ENCODE results near the gene HACD3. TPM values are rescaled to one million over a fixed set of nuclear protein-coding genes. Genes with fewer than 3 reads are reported as not detected.

The HACD3 gene
- total and polyA plus RNA-seq, 2 donors (not counting 1 experiment from before 2014, with no cell fraction given): 80.7 to 95.6 TPM

- DNase-seq (ENCODE audit: low read depth in 2 of 2): no peak
- Histone ChIP-seq H3K9ac (ENCODE audit: insufficient read depth, low read length) (no peak overlapping the region), H3K36me3 (ENCODE audit: control insufficient read depth, insufficient read depth, low read length) (no peaks in the 10 kb centered on the region), H3K4me1 (ENCODE audit: control insufficient read depth, extremely low read depth, insufficient read depth, low read length) (peaks cover 2% of the 10 kb centered on the region), H3K9me3 (ENCODE audit: control insufficient read depth, insufficient read depth, low read depth, low read length) (no peaks in the 10 kb centered on the region), H3K27me3 (ENCODE audit: control insufficient read depth, insufficient read depth, low read length) (no peaks in the 10 kb centered on the region), H3K79me2 (ENCODE audit: control insufficient read depth, insufficient read depth, low read length) (peaks cover 11% of the 10 kb centered on the region), H4K20me1 (ENCODE audit: control insufficient read depth, extremely low read depth, insufficient read depth, low read length) (no peaks in the 10 kb centered on the region), H3K4me3 (replicated peaks in 1 of 4; ENCODE audit: control extremely low read depth in 1 of 4, insufficient read depth in 1 of 4, low read depth in 3 of 4, low read length in 4 of 4) (no peak overlapping the region), H3K4me2 (ENCODE audit: extremely low read depth, insufficient read depth, low read length) (no peak overlapping the region), H2AFZ (ENCODE audit: low read length) (peak overlapping the region; percentile 23), H3K27ac (ENCODE audit: insufficient read depth, low read length) (no peak overlapping the region)
- TF ChIP-seq EZH2 (IDR thresholded peaks at IDR 0.05; ENCODE audit: low read length, missing control alignments) (no peak), CTCF (conservative IDR thresholded peaks at IDR 0.05 in 1 of 2, IDR thresholded peaks at IDR 0.05 in 1 of 2; ENCODE audit: low read depth in 1 of 2, low read length in 2 of 2) (no peak)
Measured at GRCh38 chr15:65521350-65521749, 8.9 kb upstream of the HACD3 start.

GRCh38 chr15:65524226-65524625 lies 6.0 kb upstream of the HACD3 start:
- H3K4me3 ChIP-seq (replicated peaks in 1 of 4; ENCODE audit: control extremely low read depth in 1 of 4, insufficient read depth in 1 of 4, low read depth in 3 of 4, low read length in 4 of 4): no peak overlapping the region
- H2AFZ ChIP-seq (ENCODE audit: low read length): no peak overlapping the region
- no peaks in the 10 kb centered on the region for H3K79me2 ChIP-seq (ENCODE audit: control insufficient read depth, insufficient read depth, low read length)
- TF ChIP-seq EZH2 (IDR thresholded peaks at IDR 0.05; ENCODE audit: low read length, missing control alignments): no peak
- no peak for TF ChIP-seq CTCF (conservative IDR thresholded peaks at IDR 0.05 in 1 of 2, IDR thresholded peaks at IDR 0.05 in 1 of 2; ENCODE audit: low read depth in 1 of 2, low read length in 2 of 2)
- no peaks in the 10 kb centered on the region for H3K36me3 ChIP-seq (ENCODE audit: control insufficient read depth, insufficient read depth, low read length)
- H3K9ac ChIP-seq (ENCODE audit: insufficient read depth, low read length): no peak overlapping the region
- H4K20me1 ChIP-seq (ENCODE audit: control insufficient read depth, extremely low read depth, insufficient read depth, low read length): no peaks in the 10 kb centered on the region
- DNase-seq (ENCODE audit: low read depth in 2 of 2): no peak
- H3K27me3 ChIP-seq (ENCODE audit: control insufficient read depth, insufficient read depth, low read length): no peaks in the 10 kb centered on the region
- H3K4me1 ChIP-seq (ENCODE audit: control insufficient read depth, extremely low read depth, insufficient read depth, low read length): no peaks in the 10 kb centered on the region
- no peak overlapping the region for H3K27ac ChIP-seq (ENCODE audit: insufficient read depth, low read length)
- no peak overlapping the region for H3K4me2 ChIP-seq (ENCODE audit: extremely low read depth, insufficient read depth, low read length)
- no peaks in the 10 kb centered on the region for H3K9me3 ChIP-seq (ENCODE audit: control insufficient read depth, insufficient read depth, low read depth, low read length)

DNA sequence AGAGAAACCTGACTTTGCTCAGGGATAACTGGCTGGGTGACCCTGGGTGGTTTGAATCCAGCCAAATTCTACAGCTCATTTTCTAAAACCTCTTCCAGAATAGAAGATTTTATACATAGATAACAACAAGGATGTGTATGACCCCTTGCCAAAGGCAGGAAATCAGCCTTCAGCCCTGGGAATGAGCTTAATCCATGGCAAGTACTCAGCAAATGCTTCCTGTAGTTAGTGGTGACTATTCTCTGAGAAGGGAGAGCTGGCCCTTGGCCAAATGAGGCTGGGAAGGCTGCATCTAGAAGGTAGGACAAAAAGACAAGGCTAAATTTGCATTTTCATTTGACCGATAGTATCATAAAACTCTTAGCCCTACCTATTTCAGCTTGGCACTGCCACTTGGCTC lies 4.6 kb upstream of the HACD3 start:
- no peaks in the 10 kb centered on the region for H4K20me1 ChIP-seq (ENCODE audit: control insufficient read depth, extremely low read depth, insufficient read depth, low read length)
- H3K27me3 ChIP-seq (ENCODE audit: control insufficient read depth, insufficient read depth, low read length): no peaks in the 10 kb centered on the region
- peaks cover 3% of the 10 kb centered on the region for H3K79me2 ChIP-seq (ENCODE audit: control insufficient read depth, insufficient read depth, low read length)
- H3K4me3 ChIP-seq (replicated peaks in 1 of 4; ENCODE audit: control extremely low read depth in 1 of 4, insufficient read depth in 1 of 4, low read depth in 3 of 4, low read length in 4 of 4): no peak overlapping the region
- TF ChIP-seq CTCF (conservative IDR thresholded peaks at IDR 0.05 in 1 of 2, IDR thresholded peaks at IDR 0.05 in 1 of 2; ENCODE audit: low read depth in 1 of 2, low read length in 2 of 2): no peak
- no peak for TF ChIP-seq EZH2 (IDR thresholded peaks at IDR 0.05; ENCODE audit: low read length, missing control alignments)
- no peaks in the 10 kb centered on the region for H3K4me1 ChIP-seq (ENCODE audit: control insufficient read depth, extremely low read depth, insufficient read depth, low read length)
- H3K27ac ChIP-seq (ENCODE audit: insufficient read depth, low read length): no peak overlapping the region
- H3K4me2 ChIP-seq (ENCODE audit: extremely low read depth, insufficient read depth, low read length): no peak overlapping the region
- no peaks in the 10 kb centered on the region for H3K9me3 ChIP-seq (ENCODE audit: control insufficient read depth, insufficient read depth, low read depth, low read length)
- H3K9ac ChIP-seq (ENCODE audit: insufficient read depth, low read length): no peak overlapping the region
- no peak overlapping the region for H2AFZ ChIP-seq (ENCODE audit: low read length)
- DNase-seq (ENCODE audit: low read depth in 2 of 2): peak in 1 of 2 donors; percentile 41
- H3K36me3 ChIP-seq (ENCODE audit: control insufficient read depth, insufficient read depth, low read length): no peaks in the 10 kb centered on the region
